ENCODE measurements around the gene RAD21L1. TPM values are rescaled to one million over a fixed set of nuclear protein-coding genes. Genes with fewer than 3 reads are reported as not detected.
"Not testable (repeated sequence)": the region's sequence is repeated elsewhere in the genome, so short reads cannot be mapped to it uniquely, and the experiment has no call there.

RAD21L1 gene
- total and polyA plus RNA-seq, 11 donors = not detected

DNA sequence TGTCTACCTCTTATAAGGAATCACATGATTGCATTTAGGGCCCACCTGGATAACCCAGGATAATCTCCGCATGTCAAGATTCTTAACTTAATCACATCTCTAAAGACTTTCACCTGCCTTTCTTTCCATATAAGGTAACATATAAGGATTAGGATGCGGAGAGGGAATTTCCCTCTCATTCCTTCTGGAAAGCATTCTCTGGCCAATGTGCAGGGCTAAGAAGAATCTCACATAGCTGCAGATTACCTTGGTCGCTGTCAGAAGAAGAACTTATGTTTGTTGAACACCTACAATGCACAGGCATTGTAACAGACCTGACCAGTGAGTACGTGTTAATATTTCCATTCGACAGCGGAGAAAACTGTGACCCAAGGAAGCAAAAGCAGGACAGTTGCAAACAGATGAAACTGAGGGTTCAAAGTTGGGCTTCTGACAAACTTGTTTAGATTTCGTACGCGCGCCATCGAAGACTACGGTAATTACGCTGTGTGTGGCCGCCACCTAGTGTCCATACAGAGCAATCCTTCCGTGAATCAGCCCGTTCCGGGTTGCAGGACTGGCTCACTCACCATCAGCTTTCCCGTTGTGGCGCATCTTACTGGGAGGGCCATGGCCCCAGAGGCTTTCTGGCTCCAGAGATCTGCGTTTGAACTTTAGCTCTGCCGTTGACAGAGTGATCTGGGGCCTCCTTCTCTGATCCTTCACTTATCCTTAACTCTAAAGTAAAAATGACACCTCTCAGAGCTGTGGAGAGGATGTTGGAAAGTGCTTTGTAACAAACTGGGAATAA lies 13.0 kb upstream of the RAD21L1 start:
- Histone ChIP-seq H3K27me3 (peaks cover 0 to 12% (median 0%) of the 10 kb centered on the region in 9 donors), H3K4me3 (no peak overlapping the region), H3K9me3 (no peaks in the 10 kb centered on the region), H3K4me1 (peaks cover 0 to 7% (median 0%) of the 10 kb centered on the region in 12 donors), H3K27ac (no peak overlapping the region), H3K36me3 (no peaks in the 10 kb centered on the region)
- DNase-seq = peak; percentile 55 to 75 (median 65)
- TF ChIP-seq, protein P1, sequence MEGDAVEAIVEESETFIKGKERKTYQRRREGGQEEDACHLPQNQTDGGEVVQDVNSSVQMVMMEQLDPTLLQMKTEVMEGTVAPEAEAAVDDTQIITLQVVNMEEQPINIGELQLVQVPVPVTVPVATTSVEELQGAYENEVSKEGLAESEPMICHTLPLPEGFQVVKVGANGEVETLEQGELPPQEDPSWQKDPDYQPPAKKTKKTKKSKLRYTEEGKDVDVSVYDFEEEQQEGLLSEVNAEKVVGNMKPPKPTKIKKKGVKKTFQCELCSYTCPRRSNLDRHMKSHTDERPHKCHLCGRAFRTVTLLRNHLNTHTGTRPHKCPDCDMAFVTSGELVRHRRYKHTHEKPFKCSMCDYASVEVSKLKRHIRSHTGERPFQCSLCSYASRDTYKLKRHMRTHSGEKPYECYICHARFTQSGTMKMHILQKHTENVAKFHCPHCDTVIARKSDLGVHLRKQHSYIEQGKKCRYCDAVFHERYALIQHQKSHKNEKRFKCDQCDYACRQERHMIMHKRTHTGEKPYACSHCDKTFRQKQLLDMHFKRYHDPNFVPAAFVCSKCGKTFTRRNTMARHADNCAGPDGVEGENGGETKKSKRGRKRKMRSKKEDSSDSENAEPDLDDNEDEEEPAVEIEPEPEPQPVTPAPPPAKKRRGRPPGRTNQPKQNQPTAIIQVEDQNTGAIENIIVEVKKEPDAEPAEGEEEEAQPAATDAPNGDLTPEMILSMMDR (IDR thresholded peaks at IDR 0.05) = peak; percentile 67 to 87 (median 80)
- TF ChIP-seq POLR2A (IDR thresholded peaks at IDR 0.05) = no peak
- WGBS, 4 donors = 12 to 14% (median 13%) methylated on average over 21 of the region's 21 CpGs
- peak in 3 of 4 donors; percentile 88 to 92 (median 91) for ATAC-seq
- intact Hi-C loops (cut with DNase I) = loop anchor here in 8 of 10 donors (2.0 to 10.0 kb wide), 10 partner anchors 36 to 398 kb away; partner anchors contain the start of gene PSMF1 (in 1 of the 8)

GRCh38 chr20:1214838-1215261 lies 11.0 kb upstream of the RAD21L1 start:
- H3K4me1 ChIP-seq = peaks cover 0 to 7% (median 0%) of the 10 kb centered on the region in 12 donors
- intact Hi-C loops (cut with DNase I) = loop anchor here in 8 of 10 donors (5.0 to 10.0 kb wide), 8 partner anchors 38 to 400 kb away; partner anchors contain the start of gene PSMF1 (in 1 of the 8)
- ATAC-seq = no peak

GRCh38 chr20:1215386-1216170 lies 10.3 kb upstream of the RAD21L1 start:
- Histone ChIP-seq H3K27ac (no peak overlapping the region), H3K4me3 (no peak overlapping the region), H3K27me3 (peaks cover 0 to 12% (median 0%) of the 10 kb centered on the region in 9 donors), H3K4me1 (peaks cover 0 to 7% (median 0%) of the 10 kb centered on the region in 12 donors), H3K9me3 (no peaks in the 10 kb centered on the region), H3K36me3 (no peaks in the 10 kb centered on the region)
- no peak for DNase-seq
- 76 to 82% (median 78%) methylated on average over 11 of the region's 11 CpGs for WGBS, 4 donors
- intact Hi-C loops (cut with DNase I) = loop anchor here in 4 of 10 donors (10.0 kb wide), 4 partner anchors 101 to 401 kb away; partner anchors contain the start of gene PSMF1 (in 1 of the 4)
- TF ChIP-seq, protein P1 (IDR thresholded peaks at IDR 0.05) = no peak
- TF ChIP-seq POLR2A (IDR thresholded peaks at IDR 0.05) = no peak
- no peak for ATAC-seq

More at GRCh38 chr20:1214838-1215261, 11.0 kb upstream of the RAD21L1 start:
- Histone ChIP-seq H3K9me3 (no peaks in the 10 kb centered on the region), H3K36me3 (no peaks in the 10 kb centered on the region), H3K27me3 (peaks cover 0 to 12% (median 0%) of the 10 kb centered on the region in 9 donors), H3K4me3 (no peak overlapping the region), H3K27ac (no peak overlapping the region)
- TF ChIP-seq, protein P1 (IDR thresholded peaks at IDR 0.05) = no peak
- TF ChIP-seq POLR2A (IDR thresholded peaks at IDR 0.05) = no peak
- no peak for DNase-seq
- WGBS, 4 donors = 80 to 86% (median 82%) methylated on average over 4 of the region's 4 CpGs

DNA sequence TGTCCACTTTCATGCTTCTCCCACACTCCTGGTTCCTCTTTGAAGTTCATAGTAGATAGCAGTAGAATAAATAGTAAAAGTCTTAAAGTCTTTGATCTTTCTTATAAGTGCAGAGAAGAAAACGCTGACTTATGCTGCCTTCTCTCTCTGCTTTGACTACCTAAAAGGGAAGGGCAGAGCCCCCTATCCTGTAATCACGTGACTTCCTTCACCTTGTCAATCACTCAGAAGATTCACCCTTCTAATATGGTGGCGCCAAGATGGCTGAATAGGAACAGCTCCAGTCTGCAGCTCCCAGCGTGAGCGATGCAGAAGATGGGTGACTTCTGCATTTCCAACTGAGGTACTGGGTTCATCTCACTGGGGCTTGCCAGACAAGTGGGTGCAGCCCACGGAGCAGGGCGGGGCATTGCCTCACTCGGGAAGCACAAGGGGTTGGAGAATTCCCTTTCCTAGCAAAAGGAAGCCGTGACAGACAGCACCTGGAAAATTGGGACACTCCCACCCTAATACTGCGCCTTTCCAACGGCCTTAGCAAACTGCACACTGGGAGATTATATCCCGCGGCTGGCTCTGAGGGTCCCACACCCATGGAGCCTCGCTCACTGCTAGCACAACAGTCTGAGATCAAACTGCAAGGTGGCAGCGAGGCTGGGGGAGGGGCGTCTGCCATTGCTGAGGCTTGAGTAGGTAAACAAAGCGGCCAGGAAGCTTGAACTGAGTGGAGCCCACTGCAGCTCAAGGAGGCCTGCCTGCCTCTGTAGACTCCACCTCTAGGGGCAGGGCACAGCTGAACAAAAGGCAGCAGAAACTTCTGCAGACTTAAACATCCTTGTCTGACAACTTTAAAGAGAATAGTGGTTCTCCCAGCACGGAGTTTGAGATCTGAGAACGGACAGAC lies 9.1 kb upstream of the RAD21L1 start:
- H3K36me3 ChIP-seq, H3K27ac ChIP-seq, ATAC-seq, DNase-seq, H3K4me3 ChIP-seq, H3K9me3 ChIP-seq, H3K4me1 ChIP-seq: not testable (repeated sequence)
- 80 to 86% (median 82%) methylated on average over 19 of the region's 19 CpGs for WGBS, 4 donors
- H3K27me3 ChIP-seq = peaks cover 0 to 12% (median 0%) of the 10 kb centered on the region in 9 donors
- intact Hi-C loops (cut with DNase I) = loop anchor here in 4 of 10 donors (10.0 kb wide), 4 partner anchors 102 to 402 kb away; partner anchors contain the start of gene PSMF1 (in 1 of the 4)

- 91 to 95% (median 93%) methylated on average over 4 of the region's 4 CpGs for WGBS, 4 donors
- Histone ChIP-seq H3K4me1 (peaks cover 0 to 20% (median 11%) of the 10 kb centered on the region in 12 donors), H3K27me3 (peaks cover 0 to 16% (median 2%) of the 10 kb centered on the region in 9 donors), H3K9me3 (peaks cover 0 to 11% (median 0%) of the 10 kb centered on the region in 12 donors)
- H3K36me3 ChIP-seq, H3K4me3 ChIP-seq, H3K27ac ChIP-seq, DNase-seq, ATAC-seq: not testable (repeated sequence)
- intact Hi-C loops (cut with DNase I) = loop anchor here in 1 of 10 donors (10.0 kb wide), 1 partner anchor 62 kb away; no protein-coding TSS in a partner anchor
Observed at GRCh38 chr20:1222750-1223149, 3.1 kb upstream of the RAD21L1 start.
